Midbrain (tissue), 1 donor: ENCODE measurements around the gene YWHAQ.
"Not testable (repeated sequence)": the region's sequence is repeated elsewhere in the genome, so short reads cannot be mapped to it uniquely, and the experiment has no call there.

Source experiments
- DNase-seq: peaks from one replicate; lab custom pipeline; 2025; lab: John Stamatoyannopoulos, UW

YWHAQ gene

DNA sequence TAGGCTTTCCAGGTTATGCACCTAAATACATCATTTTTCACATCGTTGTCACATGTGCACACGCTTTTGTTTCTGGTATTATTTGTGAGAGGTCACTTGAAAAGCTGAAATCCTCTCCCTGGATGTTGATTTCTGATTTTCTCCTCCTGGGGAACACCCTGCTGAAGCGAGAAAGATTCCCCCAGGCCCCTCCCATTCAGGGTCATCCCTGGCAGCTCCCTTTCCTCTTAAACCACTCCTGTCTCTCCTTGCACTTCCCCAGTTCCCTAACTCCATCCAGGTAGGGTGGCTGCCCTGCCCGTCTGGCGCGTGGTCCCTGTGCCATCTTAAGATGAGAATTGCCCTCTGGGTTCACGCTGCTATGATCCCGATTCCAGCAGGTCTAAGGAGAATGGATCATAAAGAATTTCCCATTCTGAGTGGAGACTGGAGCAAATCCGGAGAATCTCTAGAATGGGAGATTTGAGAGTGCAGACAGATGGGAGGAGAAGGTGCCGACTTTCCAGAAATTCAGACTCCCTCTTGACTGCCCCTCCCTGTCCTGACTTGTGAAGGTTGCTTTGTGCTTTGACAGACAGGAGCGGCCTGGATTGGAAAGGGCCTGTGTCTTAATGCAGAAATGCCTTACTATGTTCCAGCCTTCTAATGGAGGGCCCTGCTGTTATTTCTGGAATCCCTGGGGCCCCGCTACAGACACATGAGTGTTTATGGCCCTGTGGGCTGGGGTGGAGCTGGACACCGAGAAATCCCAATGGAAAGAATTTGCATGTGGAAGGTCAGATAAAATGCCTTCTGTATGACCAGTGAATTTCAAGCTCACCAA, 1.3 kb upstream of the YWHAQ start:
- no peak for DNase-seq

DNA sequence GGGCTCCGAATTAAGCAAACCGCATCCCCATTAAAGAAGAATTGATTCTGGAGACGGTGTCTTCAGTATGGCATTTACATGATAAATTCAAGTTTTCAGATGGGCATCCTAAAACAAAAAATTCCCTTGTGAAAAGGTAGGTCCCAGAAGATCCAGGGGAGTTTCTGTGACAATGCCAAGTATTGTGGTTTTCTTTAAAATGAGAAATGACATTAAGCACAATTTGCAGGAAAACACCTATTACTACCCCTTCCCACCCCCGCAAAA, 689 bp upstream of the YWHAQ start:
- no peak for DNase-seq

DNA sequence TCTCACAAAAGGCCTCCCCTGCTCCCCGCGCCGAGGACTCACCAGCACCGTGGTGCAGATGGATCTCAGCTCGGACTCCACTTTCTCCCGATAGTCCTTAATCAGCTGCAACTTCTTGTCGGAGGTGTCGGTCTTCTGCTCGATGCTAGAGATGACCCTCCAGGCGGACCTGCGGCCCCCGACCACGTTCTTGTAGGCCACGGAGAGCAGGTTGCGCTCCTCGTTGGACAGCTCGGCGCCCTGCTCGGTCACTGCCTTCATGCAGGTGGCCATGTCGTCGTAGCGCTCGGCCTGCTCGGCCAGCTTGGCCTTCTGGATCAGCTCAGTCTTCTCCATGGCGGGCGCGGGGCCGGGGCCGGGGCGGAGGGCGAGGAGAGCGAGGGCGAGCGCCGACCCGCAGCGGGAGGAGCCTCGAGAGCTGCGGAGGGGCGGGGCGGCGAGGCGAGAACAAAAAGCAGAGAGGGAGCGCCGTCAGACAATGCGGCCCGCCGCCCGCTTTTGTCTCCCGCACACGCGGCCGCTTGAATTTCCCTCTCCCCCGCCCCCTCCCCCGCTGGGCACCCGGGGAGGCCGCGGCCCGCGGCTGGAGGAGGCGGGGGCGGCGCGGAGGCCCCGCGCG, 571 bp downstream of the YWHAQ start:
- DNase-seq: peak; percentile 79

DNA sequence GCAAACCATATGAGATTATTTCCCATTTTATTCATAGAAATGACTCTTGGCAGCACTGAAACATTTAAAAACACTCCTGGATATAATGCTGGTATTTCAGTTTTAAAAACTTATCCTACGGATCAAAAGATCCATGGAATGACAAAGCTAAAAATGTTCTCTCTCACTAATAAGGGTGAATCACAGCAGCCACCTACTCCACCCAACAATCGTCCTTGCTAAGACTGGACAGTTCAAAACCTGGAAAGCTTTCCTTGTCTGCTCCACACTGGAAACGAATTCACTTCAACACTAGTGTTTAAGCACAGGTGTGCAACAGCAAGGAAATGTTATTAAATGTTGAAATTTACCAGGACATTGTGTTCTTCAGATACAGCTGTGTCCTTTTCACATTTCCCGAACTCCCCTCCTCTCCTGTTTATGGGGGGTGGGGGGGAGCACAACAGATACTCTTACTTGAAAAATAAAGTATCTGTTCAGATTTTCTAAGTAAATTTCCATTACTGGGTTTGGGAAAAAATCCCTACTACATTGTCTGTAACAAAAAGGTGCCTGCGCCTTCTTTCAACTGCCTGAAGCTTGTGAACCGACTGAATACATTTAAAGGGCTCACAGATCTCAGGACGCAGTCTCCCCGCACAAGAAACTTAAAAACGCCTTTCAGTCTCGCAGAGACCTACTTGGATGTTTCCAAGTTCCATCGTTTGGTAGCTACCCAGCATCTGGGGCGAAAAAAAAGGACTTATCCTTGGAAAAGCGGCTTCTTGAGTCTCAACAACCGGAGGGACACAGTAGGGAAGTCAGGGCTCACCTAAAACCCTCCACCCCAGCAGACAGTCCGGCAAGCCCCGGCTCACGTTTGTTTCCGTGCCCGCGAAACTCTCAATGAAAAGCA, 1.3 kb downstream of the YWHAQ start:
- DNase-seq: no peak

DNA sequence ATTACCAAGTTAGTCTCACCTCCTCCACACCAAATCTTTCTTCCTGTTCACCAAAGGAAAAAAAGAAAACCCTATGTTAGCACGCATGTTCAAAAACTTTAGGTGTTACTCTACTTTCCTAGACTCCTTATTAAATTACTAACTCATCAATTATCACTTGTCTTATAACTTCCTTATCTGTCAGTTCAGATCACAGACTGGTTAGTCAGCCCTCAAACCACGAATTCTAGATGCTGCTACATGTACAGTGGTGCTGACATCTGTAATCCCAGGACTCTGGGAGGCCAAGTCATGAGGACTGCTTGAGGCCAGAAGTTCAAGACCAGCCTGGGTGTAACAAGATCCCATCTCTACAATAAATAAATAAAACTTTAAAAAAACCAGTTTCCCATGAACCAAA, 3.5 kb downstream of the YWHAQ start:
- DNase-seq: no peak

DNA sequence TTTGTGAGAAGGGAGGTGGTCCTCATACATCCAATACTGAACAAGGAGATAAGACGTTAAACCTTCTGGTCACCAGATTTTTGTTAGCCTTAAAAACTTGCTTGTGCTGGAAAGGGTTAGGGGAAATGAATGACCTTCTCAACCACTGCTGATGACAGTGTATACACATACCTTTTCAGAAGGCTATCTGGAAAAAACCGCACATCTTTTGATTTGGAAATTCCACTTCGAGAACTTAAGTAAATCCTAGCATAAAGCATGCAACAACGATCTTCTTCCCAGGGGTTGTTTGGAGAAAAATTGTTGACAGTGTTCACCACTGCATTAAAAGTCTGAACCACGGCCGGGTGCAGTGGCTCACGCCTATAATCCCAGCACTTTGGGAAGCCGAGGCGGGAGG, 7.6 kb downstream of the YWHAQ start:
- no peak for DNase-seq

DNA sequence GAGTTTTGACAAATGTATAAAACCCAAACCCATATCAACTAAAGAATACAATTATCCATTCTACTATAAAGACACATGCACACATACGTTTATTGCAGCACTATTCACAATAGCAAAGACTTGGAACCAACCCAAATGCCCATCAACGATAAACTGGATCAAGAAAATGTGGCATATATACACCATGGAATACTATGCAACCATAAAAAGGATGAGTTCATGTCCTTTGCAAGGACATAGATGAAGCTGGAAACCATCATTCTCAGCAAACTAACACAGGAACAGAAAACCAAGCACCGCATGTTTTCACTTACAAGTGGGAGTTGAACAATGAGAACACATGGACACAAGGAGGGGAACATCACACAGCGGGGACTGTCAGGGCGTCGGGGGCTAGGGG, 9.1 kb downstream of the YWHAQ start:
- DNase-seq: not testable (repeated sequence)

DNA sequence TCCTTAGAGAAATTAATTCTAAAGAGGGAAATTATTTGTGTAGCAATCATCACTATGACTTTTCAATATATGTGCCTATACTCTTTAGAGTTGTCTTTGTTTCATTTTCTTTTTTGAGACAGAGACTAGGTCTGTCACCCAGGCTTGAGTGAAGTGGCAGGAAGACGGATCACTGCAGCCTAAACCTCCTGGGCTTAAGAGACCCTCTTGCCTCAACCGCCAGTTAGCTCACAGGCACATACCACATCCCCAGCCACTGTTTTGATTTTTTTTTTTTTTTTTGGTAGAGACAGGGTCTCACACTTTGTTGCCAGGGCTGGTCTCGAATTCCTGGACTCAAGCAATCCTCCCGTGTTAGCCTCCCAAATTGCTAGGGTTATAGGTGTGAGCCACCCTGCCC, 12.4 kb downstream of the YWHAQ start:
- no peak for DNase-seq

DNA sequence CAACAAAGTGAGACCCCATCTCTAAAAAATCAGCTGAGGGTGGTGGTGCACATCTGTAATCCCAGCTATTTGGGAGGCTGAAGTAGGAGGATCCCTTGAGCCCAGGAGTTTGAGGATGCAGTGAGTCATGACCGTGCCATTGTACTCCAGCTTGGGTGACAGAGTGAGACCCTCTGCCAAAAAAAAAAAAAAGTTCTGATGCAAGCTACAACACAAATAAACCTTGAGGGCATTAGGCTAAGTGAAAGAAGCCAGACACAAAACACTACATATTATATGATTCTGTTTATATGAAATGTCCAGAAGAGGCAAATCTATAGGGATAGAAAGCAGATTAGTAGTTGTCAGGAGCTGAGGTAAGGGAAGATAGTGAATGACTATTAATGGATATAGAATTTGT, 13.0 kb downstream of the YWHAQ start:
- DNase-seq: no peak

DNA sequence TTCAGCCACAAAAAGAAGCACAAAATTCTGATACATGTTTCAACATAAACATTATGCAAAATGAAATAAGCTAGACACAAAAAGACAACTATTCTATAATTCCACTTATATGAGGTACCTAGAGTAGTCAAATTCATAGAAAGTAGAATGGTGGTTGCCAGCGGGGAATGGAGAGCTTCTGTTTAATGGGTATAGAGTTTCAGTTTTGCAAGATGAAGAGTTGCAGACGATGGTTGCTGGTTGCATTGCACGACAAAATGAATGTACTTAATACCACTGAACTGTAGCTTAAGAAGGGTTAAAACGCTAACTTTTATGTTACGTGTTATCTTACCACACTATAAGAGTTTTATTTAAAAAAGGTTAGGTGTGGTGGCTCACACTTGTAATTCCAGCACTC, 13.5 kb downstream of the YWHAQ start:
- DNase-seq: no peak

DNA sequence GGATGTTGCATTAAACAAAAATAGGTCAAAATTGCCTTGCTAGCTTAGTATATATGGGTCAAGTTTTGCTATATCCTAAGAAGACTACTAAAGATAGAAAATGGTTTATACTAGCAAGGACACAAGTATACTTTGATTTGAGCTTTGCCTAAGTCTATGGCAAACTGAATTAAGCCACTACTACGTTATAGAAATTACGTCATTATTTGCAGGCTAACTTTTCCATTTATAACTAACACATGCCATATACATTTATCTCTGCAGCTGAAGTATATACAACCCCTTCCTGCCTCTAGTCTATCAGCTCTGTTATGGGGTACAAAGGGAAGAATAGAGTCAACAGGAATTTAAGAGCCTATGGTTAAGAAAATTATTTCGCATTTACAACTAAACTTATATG, 16.2 kb downstream of the YWHAQ start:
- DNase-seq: no peak

DNA sequence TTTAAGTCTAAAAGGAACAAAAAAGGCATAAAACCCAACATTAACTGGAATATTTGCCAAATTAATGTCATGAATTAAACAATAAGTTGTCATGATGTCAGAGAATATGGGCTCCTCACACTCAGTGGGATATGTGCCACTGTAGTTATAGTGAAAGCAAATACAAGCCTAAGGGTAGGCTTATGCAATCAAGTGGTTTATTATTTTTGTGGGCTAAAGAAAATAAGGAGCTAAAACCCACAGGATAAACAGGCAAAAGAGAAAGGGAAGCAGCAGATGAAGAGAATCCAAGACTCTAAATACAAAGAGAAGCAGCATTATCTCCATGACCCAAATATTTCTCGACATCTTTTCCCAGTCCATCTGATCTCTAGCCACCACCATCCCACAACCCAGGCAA, 17.5 kb downstream of the YWHAQ start:
- DNase-seq: no peak

DNA sequence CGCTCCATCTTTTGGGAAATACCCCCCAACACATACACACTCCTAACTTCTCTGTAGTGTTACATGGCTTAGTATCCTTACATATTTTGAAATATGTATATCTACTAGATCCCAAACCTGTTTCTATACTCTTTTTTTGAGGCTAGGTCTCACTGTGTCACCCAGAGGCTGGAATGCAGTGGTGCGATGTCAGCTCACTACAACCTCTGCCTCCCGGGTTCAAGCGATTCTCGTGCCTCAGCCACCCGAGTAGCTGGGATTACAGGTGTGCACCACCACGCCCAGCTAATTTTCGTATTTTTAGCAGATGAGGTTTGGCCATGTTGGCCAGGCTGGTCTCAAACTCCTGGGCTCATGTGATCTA, 19.3 kb downstream of the YWHAQ start:
- DNase-seq: not testable (repeated sequence)

DNA sequence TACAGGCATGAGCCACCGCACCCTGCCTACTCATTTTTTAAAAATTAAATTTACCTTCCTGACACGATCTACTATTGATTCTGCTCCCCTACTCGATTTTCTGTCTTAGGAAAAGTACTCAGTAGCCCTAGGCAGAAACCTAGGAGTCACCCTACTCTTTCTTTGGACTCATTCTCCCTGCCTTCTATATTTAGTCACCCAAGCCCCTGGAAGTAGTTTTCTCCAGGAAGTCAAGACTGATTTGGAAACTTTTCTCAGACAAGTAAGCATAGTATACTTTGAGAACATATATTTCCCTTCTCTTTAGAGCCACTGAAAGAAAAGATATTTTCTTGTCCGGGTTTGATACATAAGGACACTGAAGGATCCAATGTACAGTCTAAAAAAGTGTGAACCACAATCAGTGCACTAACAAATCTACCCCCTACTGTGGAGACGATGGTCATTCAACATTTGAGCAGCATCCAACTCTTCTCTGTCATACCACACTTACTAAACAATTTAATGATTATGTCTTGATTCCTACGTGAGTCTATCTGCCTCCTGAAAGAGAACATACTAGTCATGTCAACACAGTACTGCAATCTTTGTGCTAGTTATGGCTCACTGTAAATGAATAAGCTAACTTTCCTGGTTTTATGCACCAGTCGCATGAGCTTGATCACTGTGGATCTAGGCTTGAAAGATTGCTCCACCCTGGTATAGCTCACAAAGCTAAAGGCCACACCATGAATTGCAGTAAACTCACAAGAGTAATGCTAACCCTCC, 19.8 kb downstream of the YWHAQ start:
- DNase-seq: no peak

DNA sequence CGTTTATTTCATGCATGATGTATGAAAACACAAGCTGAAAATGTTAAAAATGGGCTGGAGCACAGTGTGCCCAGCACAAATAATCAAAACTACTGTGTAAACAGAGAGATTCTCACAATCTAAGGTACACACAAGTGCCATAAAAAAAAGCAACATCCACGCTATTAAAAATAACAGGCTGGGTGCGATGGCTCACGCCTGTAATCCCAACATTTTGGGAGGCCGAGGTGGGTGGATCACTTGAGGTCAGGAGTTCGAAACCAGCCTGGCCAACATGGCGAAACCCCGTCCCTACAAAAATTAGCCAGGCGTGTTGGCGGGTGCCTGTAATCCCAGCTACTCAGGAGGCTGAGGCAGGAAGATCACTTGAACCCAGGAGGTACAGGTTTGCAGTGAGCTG, 22.3 kb downstream of the YWHAQ start:
- DNase-seq: not testable (repeated sequence)

DNA sequence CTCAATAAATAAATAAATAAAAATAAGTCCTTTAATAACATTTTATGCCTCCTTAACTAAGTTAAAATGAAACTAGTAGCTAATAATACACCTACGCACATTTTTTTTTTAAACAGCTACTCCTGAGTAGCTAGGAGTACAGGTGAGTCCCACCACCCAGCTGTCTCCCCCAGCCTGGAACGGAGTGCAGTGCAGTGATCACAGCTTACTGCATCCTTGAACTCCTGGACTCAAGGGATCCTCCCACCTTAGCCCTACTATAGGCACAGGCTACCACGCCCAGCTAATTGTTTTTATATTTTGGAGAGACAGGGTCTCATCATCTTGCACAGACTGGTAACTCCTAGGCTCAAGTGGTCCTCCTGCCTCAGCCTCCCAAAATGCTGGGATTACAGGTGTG, 28.4 kb downstream of the YWHAQ start:
- DNase-seq: no peak

DNA sequence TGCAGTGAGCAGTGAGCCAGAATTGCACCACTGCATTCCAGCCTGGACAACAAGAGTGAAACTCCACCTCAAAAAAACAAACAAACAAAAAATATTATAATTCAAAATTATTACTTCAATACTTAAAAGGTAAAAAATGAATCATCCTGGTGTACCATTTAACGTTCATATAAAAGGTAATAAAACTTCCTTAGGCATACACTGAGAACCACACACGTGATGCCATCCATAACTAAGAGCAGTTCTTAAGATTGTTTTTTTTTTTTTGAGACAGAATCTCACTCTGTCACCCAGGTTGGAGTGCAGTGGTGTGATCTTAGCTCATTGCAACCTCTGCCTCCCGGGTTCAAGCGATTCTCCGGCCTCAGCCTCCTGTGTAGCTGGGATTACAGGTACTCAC, 29.4 kb downstream of the YWHAQ start:
- no peak for DNase-seq

DNA sequence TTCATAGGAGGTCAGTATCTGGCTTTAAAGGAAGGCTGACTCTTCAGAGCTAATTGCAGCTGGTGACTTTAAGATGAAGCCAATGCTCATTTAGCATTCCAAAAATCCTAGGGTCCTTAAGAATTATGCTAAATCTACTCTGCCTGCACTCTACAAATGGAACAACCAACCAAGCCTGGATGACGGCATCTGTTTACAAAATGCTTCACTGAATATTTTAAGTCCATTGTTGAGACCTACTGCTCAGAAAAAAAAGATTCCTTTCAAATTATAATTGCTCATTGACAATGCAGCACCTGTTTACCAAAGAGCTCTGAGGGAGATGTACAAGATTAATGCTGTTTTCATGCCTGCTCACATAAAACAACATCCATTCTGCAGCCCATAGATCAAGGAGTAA, 31.4 kb downstream of the YWHAQ start:
- DNase-seq: no peak

DNA sequence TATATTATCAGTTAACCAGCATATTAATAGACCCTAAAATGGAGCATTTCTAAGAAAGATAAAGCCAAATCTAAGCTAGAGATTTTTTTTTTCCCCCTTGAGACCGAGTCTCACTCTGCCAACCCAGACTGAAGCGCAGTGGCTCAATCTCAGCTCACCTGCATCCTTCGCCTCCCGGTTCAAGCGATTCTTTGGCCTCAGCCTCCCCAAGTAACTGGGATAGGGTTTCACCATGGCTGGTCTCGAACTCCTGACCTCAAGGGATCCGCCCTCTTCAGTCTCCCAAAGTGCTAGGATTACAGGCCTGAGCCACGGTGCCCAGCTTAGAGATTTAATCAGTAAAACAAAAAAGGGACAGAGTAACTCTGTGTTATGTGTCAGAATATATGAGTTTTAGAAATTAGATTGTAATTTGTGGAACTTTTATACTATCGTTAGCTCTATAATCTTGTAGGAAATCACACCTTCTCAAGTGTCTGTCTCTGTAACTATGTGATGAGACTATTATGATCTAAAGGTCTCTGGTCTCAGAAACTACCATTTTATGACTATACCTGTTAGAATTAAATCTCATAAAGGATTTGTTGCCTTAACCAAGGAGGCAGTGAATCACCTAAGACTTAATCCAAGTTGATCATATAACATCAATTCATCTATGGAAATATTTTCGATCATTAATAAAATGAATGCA, 34.0 kb downstream of the YWHAQ start:
- no peak for DNase-seq

DNA sequence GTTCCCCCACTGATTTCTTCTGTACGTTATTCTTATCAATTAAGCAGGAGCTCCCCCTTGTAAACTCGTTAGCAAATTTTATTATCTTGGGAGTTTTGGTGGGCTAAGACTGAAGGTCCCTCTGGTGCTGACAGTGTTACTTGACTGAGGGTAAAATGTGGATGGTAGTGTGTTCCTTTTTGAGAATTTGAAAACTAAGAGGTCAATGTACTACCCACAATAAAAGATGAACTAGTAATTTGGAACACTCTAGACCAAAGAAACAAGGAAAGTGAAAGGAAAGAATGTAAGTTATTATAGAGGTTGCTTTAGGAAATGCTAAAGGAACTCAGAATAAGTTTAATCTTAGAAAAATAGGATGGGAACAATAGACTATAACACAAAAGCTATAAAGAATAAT, 35.1 kb downstream of the YWHAQ start:
- DNase-seq: no peak

DNA sequence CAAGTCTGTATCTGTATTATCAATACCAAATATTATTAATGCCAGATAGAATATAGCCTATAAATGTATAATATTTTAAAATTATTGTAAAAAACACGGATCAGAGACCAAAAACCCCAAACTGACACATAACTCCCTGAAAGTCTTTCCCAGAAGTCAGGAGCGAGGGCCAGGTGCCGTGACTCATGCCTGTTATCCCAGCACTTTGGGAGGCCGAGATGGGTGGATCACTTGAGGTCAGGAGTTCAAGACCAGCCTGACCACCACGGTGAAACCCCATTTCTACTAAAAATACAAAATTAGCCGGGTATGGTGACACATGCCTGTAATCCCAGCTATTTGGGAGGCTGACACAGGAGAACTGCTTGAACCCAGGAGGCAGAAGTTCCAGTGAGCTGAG, 35.5 kb downstream of the YWHAQ start:
- DNase-seq: not testable (repeated sequence)
